Measurements from ENCODE around the gene GREB1. TPM values are rescaled to one million over a fixed set of nuclear protein-coding genes. Genes with fewer than 3 reads are reported as not detected.

Gene GREB1
- total RNA-seq, 1 donor from 2014 or later, result under 0.01 TPM

DNA sequence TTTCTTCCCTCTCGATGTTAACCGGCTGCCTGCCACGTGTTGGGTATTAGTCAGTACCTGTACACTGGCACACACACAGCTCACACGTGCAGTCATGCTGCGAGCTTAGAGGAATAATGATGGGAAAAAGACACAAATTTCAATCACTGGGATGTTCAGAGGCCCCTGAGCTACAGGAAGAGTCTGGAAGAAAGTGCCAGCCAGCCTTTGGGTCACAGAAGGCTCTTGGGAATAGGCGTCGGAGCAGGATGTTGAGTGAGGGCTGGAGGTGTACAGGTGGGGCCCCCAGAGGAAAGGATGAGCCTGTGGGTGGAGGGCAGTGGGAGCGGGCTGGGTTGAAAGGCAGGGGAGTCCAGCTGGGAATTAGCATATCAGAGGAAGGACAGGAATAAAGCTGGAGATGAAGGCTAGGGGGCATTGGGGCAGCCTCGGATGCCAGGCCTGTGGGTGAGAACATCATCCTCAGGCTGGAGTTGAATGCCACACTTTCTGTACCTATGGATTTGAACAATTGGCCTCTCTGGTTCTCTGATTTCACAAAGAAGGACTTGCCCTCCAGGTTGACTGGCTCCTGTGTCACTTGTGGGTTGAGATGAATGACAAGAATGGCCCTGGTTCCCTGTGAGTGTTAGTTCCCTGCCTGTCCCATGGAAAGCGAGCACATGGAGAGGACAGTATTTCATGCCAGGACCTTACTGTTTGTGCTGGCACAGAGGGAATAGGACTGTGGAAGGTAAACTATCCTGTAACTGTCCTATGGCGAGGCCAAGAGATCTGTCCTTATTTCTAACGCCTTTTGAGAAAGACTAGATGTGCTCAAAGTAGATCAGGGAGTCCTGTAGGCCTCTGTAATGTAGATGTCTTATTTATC is 40.6 kb downstream of the GREB1 start:
- Histone ChIP-seq H3K27me3 (ENCODE audit: control insufficient read depth, insufficient read depth, low read length) (no peaks in the 10 kb centered on the region), H3K4me3 (ENCODE audit: low read depth, low read length) (no peak overlapping the region), H3K36me3 (ENCODE audit: control insufficient read depth, insufficient read depth, low read length) (no peaks in the 10 kb centered on the region)
- TF ChIP-seq, protein P1, sequence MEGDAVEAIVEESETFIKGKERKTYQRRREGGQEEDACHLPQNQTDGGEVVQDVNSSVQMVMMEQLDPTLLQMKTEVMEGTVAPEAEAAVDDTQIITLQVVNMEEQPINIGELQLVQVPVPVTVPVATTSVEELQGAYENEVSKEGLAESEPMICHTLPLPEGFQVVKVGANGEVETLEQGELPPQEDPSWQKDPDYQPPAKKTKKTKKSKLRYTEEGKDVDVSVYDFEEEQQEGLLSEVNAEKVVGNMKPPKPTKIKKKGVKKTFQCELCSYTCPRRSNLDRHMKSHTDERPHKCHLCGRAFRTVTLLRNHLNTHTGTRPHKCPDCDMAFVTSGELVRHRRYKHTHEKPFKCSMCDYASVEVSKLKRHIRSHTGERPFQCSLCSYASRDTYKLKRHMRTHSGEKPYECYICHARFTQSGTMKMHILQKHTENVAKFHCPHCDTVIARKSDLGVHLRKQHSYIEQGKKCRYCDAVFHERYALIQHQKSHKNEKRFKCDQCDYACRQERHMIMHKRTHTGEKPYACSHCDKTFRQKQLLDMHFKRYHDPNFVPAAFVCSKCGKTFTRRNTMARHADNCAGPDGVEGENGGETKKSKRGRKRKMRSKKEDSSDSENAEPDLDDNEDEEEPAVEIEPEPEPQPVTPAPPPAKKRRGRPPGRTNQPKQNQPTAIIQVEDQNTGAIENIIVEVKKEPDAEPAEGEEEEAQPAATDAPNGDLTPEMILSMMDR (IDR thresholded peaks at IDR 0.05; ENCODE audit: insufficient read depth, low read length, severe bottlenecking), result no peak
- DNase-seq (ENCODE audit: low read depth) (no peak), FAIRE-seq (no peak)

DNA sequence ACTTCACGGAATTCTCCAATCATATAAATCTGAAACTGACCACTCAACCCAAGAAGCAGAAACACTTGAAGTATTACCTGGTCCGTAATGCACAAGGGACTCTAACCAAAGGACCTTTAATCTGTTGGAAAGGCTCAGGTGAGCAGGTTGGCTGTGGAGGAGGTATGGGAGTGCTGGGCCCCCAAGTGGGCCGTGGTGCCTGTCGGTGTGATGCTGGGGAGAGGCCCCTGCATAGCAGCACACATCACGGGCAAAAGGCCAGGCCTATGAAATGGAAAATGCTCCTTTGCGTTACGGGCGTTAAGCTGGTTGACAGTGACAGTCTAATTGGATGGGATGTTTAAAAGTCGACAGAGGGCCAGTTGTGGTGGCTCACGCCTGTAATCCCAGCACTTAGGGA is 42.6 kb downstream of the GREB1 start:
- TF ChIP-seq, protein P1 (IDR thresholded peaks at IDR 0.05; ENCODE audit: insufficient read depth, low read length, severe bottlenecking), result no peak
- Histone ChIP-seq H3K4me3 (ENCODE audit: low read depth, low read length) (no peak overlapping the region), H3K36me3 (ENCODE audit: control insufficient read depth, insufficient read depth, low read length) (no peaks in the 10 kb centered on the region), H3K27me3 (ENCODE audit: control insufficient read depth, insufficient read depth, low read length) (no peaks in the 10 kb centered on the region)
- no peak for FAIRE-seq
- DNase-seq (ENCODE audit: low read depth), result no peak

DNA sequence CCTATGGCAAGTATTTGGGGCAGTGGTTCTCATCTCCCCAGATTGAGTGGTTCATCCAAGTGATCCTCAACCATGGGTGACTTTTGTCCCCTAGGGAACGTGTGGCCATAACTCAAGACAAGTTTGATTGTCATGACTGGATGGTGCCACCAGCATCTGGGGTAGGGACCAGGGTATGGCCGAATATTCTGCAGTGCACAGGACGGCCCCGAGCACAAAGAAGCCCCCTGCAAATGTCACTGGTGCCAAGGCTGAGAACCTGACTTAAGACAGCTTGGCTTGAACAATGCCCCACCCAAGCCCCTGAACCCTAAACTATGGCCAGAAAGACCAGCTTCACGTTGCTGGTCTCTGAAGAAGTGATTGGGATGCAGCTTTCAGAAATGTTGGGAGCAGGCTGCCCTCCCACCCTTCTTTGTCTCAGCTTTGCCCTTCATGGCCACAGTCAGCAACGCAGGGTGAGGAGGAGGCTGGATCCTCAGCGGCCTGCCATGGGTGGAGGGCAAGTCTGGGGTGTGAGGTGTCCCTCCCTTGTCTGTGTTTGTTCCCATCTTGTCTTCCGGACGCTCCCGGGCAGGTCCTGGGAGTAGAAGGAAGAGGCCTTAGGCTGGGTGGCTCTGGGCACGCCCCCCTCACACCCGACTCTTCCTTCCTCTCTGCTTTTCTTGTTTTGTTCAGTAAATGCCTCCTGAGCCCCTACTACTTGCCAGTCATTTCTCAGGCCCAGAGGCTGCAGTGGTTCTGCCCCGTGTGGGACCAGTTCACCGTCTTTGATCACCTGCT is 43.4 kb downstream of the GREB1 start:
- Histone ChIP-seq H3K4me3 (ENCODE audit: low read depth, low read length) (no peak overlapping the region), H3K27me3 (ENCODE audit: control insufficient read depth, insufficient read depth, low read length) (peaks cover 3% of the 10 kb centered on the region), H3K36me3 (ENCODE audit: control insufficient read depth, insufficient read depth, low read length) (no peaks in the 10 kb centered on the region)
- no peak for FAIRE-seq
- no peak for DNase-seq (ENCODE audit: low read depth)
- TF ChIP-seq, protein P1 (IDR thresholded peaks at IDR 0.05; ENCODE audit: insufficient read depth, low read length, severe bottlenecking), result no peak

DNA sequence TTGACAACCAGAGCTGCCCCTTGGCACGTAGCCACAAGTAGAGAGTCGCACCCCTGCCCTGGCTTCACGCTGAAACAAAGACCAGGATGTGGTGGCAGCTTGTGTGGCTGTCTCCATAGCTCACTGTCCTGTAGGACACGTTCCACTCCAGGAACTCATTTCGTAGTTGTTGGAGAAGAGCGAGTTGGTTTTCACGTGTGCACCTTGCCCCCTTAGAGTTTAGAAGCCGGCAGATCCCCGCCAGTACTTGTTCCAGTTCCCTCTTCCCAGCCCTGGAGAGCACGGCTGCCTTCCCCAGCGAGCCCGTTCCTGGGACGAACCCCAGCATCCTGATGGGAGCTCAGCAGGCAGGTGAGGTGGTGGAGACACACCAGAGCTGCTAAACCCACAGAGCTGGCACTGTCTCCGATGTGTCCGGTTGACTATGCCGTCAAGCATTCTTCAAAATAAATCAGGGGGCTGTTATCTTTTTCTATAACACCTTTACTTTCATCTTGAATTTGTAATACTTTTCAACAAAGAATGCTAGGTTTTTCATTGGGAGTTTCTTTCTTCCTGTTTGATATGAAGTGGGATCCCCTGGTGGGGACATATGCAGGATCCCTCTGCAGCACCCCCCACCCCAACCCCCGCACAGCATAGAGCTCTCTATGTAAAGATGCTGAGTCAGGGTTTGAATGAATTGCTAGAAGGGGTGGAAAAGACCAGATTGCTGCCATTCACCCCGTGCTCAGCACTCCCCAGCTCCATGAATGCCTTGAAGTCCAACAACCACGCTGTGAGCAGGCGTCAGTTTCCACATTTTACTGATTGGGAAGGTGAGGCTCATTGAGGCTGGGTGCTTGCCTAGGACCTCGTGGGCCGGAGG is 44.5 kb downstream of the GREB1 start:
- TF ChIP-seq, protein P1 (IDR thresholded peaks at IDR 0.05; ENCODE audit: insufficient read depth, low read length, severe bottlenecking), result no peak
- H3K27me3 ChIP-seq (ENCODE audit: control insufficient read depth, insufficient read depth, low read length), result peaks cover 3% of the 10 kb centered on the region
- no peak for DNase-seq (ENCODE audit: low read depth)
- FAIRE-seq, result no peak
- no peak overlapping the region for H3K4me3 ChIP-seq (ENCODE audit: low read depth, low read length)
- H3K36me3 ChIP-seq (ENCODE audit: control insufficient read depth, insufficient read depth, low read length), result no peaks in the 10 kb centered on the region

DNA sequence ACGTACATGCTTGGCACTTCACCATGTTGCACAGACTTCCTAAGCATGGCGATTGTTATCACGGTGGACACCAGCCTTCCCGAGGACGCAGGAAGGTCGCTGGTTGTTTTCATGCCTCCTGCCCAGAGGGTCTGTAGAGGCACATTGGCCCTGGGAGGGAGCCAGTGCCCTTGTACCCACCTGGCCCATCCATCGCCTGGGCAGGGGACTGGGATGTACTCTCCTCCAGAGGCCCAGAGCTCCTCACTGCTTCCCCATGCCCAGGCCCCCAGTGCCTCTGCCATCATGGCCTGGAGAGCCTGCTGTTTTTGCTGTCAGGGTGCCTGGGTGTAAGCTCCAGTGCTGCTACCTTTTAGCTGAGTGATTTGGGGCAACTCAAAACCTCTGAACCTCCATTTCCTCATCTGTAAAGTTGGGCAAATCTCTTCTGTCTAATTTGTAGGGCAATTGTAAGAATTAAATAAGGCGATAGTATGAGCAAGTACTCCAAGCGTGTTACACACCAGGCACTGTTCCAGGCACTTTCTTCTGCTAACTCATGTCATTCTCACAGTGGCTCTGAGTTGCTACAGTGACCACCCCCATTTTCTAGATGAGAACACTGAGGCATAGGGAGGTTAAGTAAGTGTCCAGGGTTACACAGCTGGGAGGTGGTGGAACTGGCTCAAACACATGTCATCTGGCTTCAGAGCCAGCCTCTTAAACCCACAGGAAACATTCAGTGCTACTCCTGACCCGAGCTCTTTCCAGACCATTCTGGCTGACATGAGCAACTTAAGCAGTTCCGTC is 45.3 kb downstream of the GREB1 start:
- TF ChIP-seq, protein P1 (IDR thresholded peaks at IDR 0.05; ENCODE audit: insufficient read depth, low read length, severe bottlenecking), result no peak
- FAIRE-seq, result peak; percentile 83
- DNase-seq (ENCODE audit: low read depth), result no peak
- peaks cover 3% of the 10 kb centered on the region for H3K27me3 ChIP-seq (ENCODE audit: control insufficient read depth, insufficient read depth, low read length)
- no peaks in the 10 kb centered on the region for H3K36me3 ChIP-seq (ENCODE audit: control insufficient read depth, insufficient read depth, low read length)
- no peak overlapping the region for H3K4me3 ChIP-seq (ENCODE audit: low read depth, low read length)

Data from bronchial epithelial cell (primary cell).